Endothelial cell of umbilical vein (primary cell): ENCODE data around the gene ACSM2A. TPM values are rescaled to one million over a fixed set of nuclear protein-coding genes. Genes with fewer than 3 reads are reported as not detected.

Source experiments
- BruUV-seq: library from RNA; stranded (reverse); fragments of 400-500 nt; replicated peaks from 2 replicates; lab custom pipeline; 2021; lab: Mats Ljungman, UMichigan
- CTCF ChIA-PET: fragments of 300-600, 350-600 bp; sonication (Branson Sonifier 250); formaldehyde crosslinking; loops from one replicate; lab custom pipeline; 2021; ENCODE audit warnings: antibody characterized with exemption, inconsistent platforms; lab: Charles Lee
- POLR2A ChIA-PET: fragments of 300-600, 350-600 bp; sonication (Branson Sonifier 250); formaldehyde crosslinking; loops from one replicate; lab custom pipeline; 2021; ENCODE audit warnings: antibody characterized with exemption, inconsistent platforms; lab: Charles Lee
- DNase-seq: peaks from one replicate; pipeline ENCODE4 v3.0.0-alpha.2; 2011; ENCODE audit warnings: low read depth, low spot score
- FAIRE-seq: peaks from 2 replicates; lab custom pipeline; 2011; peaks lifted over from hg19 to GRCh38; lab: Jason Lieb, UNC
- H2AFZ ChIP-seq: 2 replicates; pipeline ENCODE4 v1.6.0; 2012; ENCODE audit warnings: low read depth, low read length, control low read depth, inconsistent platforms
- H3K27ac ChIP-seq: 2 replicates; pipeline ENCODE4 v1.5.1; 2011; ENCODE audit warnings: low read depth, mild to moderate bottlenecking, control low read depth, low read length, moderate library complexity; ENCODE audit not compliant: insufficient read depth
- H3K27me3 ChIP-seq, 2 experiments: 2 replicates each; pipeline versions ENCODE4 v1.6.0 to v1.6.1; 2011; ENCODE audit warnings: low read length in 2 of 2, mixed read lengths in 1 of 2; ENCODE audit not compliant: control insufficient read depth in 2 of 2, insufficient read depth in 2 of 2
- H3K36me3 ChIP-seq, 2 experiments: 2 replicates in 1 of 2; 3 replicates in 1 of 2; pipeline ENCODE4 v1.5.1; 2011; ENCODE audit warnings: low read length in 2 of 2, mild to moderate bottlenecking in 1 of 2, moderate library complexity in 1 of 2; ENCODE audit not compliant: control insufficient read depth in 2 of 2, insufficient read depth in 2 of 2; ENCODE audit errors: extremely low read depth in 1 of 2
- H3K4me1 ChIP-seq: 3 replicates; pipeline ENCODE4 v1.5.1; 2011; ENCODE audit warnings: mild to moderate bottlenecking, low read length; ENCODE audit not compliant: control insufficient read depth, insufficient read depth; ENCODE audit errors: extremely low read depth
- H3K4me2 ChIP-seq: 2 replicates; pipeline ENCODE4 v1.6.1; 2011; ENCODE audit warnings: low read length, control low read depth, mixed read lengths; ENCODE audit not compliant: insufficient read depth
- H3K4me3 ChIP-seq, 3 experiments: fragments of 200-600 bp in 1 of 3; sonication (generic), shearing (Covaris generic) in 1 of 3; replicated peaks in 1 of 3; 2 replicates each; pipeline ENCODE4 v1.5.1; 2011 to 2016; ENCODE audit warnings: control low read depth in 3 of 3, low read length in 3 of 3, mild to moderate bottlenecking in 2 of 3, inconsistent platforms in 1 of 3, low read depth in 1 of 3, moderate library complexity in 1 of 3; ENCODE audit not compliant: insufficient read depth in 1 of 3
- H3K79me2 ChIP-seq: 2 replicates; pipeline ENCODE4 v1.6.0; 2012; ENCODE audit warnings: low read length, inconsistent platforms; ENCODE audit not compliant: control insufficient read depth, insufficient read depth
- H3K9ac ChIP-seq: replicated peaks from 2 replicates; pipeline ENCODE3; 2011; ENCODE audit warnings: low read length, control low read depth; ENCODE audit not compliant: insufficient read depth; ENCODE audit errors: extremely low read depth
- H3K9me1 ChIP-seq: replicated peaks from 3 replicates; pipeline ENCODE4 v1.6.0; 2011; ENCODE audit warnings: mild to moderate bottlenecking, low read length; ENCODE audit not compliant: control insufficient read depth, insufficient read depth; ENCODE audit errors: extremely low read depth
- H3K9me3 ChIP-seq: replicated peaks from 2 replicates; pipeline ENCODE4 v1.5.1; 2012; ENCODE audit warnings: low read length, inconsistent platforms; ENCODE audit not compliant: control insufficient read depth, insufficient read depth
- H4K20me1 ChIP-seq: replicated peaks from 2 replicates; pipeline ENCODE3; 2011; ENCODE audit warnings: mild to moderate bottlenecking, low read length; ENCODE audit not compliant: control insufficient read depth, insufficient read depth; ENCODE audit errors: extremely low read depth
- CTCF ChIP-seq, 2 donors: IDR thresholded peaks; 1 replicate in 1 of 2; 2 replicates in 1 of 2; pipeline ENCODE4 v1.5.1; 2011; ENCODE audit warnings: low read length in 2 of 2, mild to moderate bottlenecking in 2 of 2, moderate library complexity in 2 of 2, control low read depth in 1 of 2, inconsistent platforms in 1 of 2, low read depth in 1 of 2; ENCODE audit not compliant: insufficient read depth in 1 of 2; ENCODE audit errors: extremely low read depth in 1 of 2
- EZH2 ChIP-seq: IDR thresholded peaks from 2 replicates; pipeline ENCODE4 v1.6.1; 2012; ENCODE audit warnings: borderline replicate concordance, low read depth, mild to moderate bottlenecking, moderate library complexity, low read length, inconsistent platforms; ENCODE audit not compliant: severe bottlenecking
- FOS ChIP-seq: IDR thresholded peaks from 2 replicates; pipeline ENCODE4 v1.6.1; 2011; ENCODE audit warnings: mild to moderate bottlenecking, low read length, moderate library complexity, borderline replicate concordance; ENCODE audit not compliant: insufficient read depth
- GATA2 ChIP-seq: IDR thresholded peaks from 2 replicates; pipeline ENCODE4 v1.7.0; 2011; ENCODE audit warnings: low read depth, mild to moderate bottlenecking, moderate library complexity, mixed read lengths, low read length; ENCODE audit not compliant: insufficient read length, insufficient read depth
- JUN ChIP-seq: IDR thresholded peaks from 2 replicates; pipeline ENCODE4 v1.6.1; 2011; ENCODE audit warnings: borderline replicate concordance, low read depth; ENCODE audit not compliant: insufficient read length, insufficient read depth
- MAX ChIP-seq: IDR thresholded peaks from 2 replicates; pipeline ENCODE4 v1.6.1; 2011; ENCODE audit not compliant: insufficient read depth, insufficient read length
- MYC ChIP-seq: IDR thresholded peaks from one replicate; pipeline ENCODE4 v1.6.1; 2011; ENCODE audit warnings: mild to moderate bottlenecking, low read depth, low read length
- POLR2A ChIP-seq: IDR thresholded peaks from 2 replicates; pipeline ENCODE4 v1.6.1; 2012; ENCODE audit warnings: low read depth, mild to moderate bottlenecking, control low read depth, low read length
- POLR2AphosphoS5 ChIP-seq: IDR thresholded peaks from 2 replicates; pipeline ENCODE4 v1.6.1; 2012; ENCODE audit warnings: low read depth, mild to moderate bottlenecking, control low read depth, low read length, moderate library complexity; ENCODE audit not compliant: insufficient read depth
- dilution Hi-C: fragments of 300-500 bp; cut with MboI; formaldehyde crosslinking; loops from one replicate; pipeline ENCODE4 v1.15.0; 2019; ENCODE audit warnings: low sequenced_read_pairs; ENCODE audit not compliant: extremely low pct_ligation_motif_present
- intact Hi-C: fragments of 100-400 bp; cut with micrococcal nuclease; formaldehyde crosslinking; loops from one replicate; pipeline ENCODE4 v1.10.0; 2022
- polyA plus RNA-seq, 4 experiments: library from polyadenylated mRNA; depleted of rRNA in 3 of 4; stranded (reverse) in 3 of 4; unstranded in 1 of 4; fragments of >200 nt; gene quantifications; 2 replicates each; pipeline versions ENCODE4 v1.2.1 to v1.2.3, GENCODE V29; 2011 to 2012; ENCODE audit warnings: missing spikeins in 1 of 4
- total RNA-seq: library from RNA; stranded (reverse); gene quantifications from 2 replicates; pipeline ENCODE4 v1.2.3, GENCODE V29; 2021

Gene ACSM2A
- total and polyA plus RNA-seq, 2 donors (not counting 3 experiments of a cell fraction or from before 2014, with no cell fraction given) = 0.03 TPM; not detected in 1

- Histone ChIP-seq H3K9ac (no peak within 1 kb of the TSS), H3K4me1 (no peaks in the 10 kb centered on the region), H3K4me3 (no peak within 1 kb of the TSS), H3K79me2 (no peaks in the 10 kb centered on the region), H3K9me3 (no peaks in the 10 kb centered on the region), H3K27me3 (no peaks in the 10 kb centered on the region), H3K4me2 (no peak within 1 kb of the TSS), H3K36me3 (no peaks in the 10 kb centered on the region), H2AFZ (no peak within 1 kb of the TSS), H4K20me1 (no peaks in the 10 kb centered on the region), H3K27ac (no peak within 1 kb of the TSS), H3K9me1 (no peaks in the 10 kb centered on the region)
- dilution Hi-C loops = no loop called here
- ChIA-PET POLR2A (no interaction called here), CTCF (no interaction called here)
- BruUV-seq = no TSS peak
- FAIRE-seq (no peak), DNase-seq (no peak)
- no peak for TF ChIP-seq MYC
- intact Hi-C loops = no loop called here
These were observed 41.8 kb upstream of the ACSM2A start, which contains the start of gene ACSM5 for GRCh38 chr16:20409398-20410120. TSS of gene ACSM5 (plus strand) at chr16:20409534. CDS start at chr16:20411485, 1,951 bp downstream.

- Histone ChIP-seq H3K9me3 (no peaks in the 10 kb centered on the region), H3K9ac (no peak overlapping the region), H3K36me3 (no peaks in the 10 kb centered on the region), H3K27ac (no peak overlapping the region), H3K9me1 (no peaks in the 10 kb centered on the region), H3K4me2 (no peak overlapping the region), H3K27me3 (no peaks in the 10 kb centered on the region), H2AFZ (no peak overlapping the region), H3K4me1 (no peaks in the 10 kb centered on the region), H4K20me1 (no peaks in the 10 kb centered on the region), H3K4me3 (no peak overlapping the region), H3K79me2 (no peaks in the 10 kb centered on the region)
- intact Hi-C loops (no loop called here), dilution Hi-C loops (no loop called here)
- CTCF ChIA-PET = no interaction called here
- POLR2A ChIA-PET = no interaction called here
- no TSS peak for BruUV-seq
- TF ChIP-seq JUN (no peak), FOS (no peak), POLR2AphosphoS5 (no peak), GATA2 (no peak), POLR2A (no peak), MAX (no peak), MYC (no peak), EZH2 (no peak), CTCF (IDR thresholded peaks at IDR 0.05; ENCODE audit: extremely low read depth in 1 of 2, insufficient read depth in 1 of 2, low read depth in 1 of 2, low read length in 2 of 2) (no peak)
- no peak for DNase-seq
- FAIRE-seq = no peak
These were observed 41.1 kb upstream of the ACSM2A start for GRCh38 chr16:20410121-20410723.
